ENCODE results near the gene PPID. TPM values are rescaled to one million over a fixed set of nuclear protein-coding genes. Genes with fewer than 3 reads are reported as not detected.

PPID gene
- total RNA-seq, 2 experiments from 2014 or later = 66.5 to 69.3 TPM

GRCh38 chr4:158738866-158739265 lies 15.7 kb upstream of the PPID start:
- no peaks in the 10 kb centered on the region for H3K9me3 Mint-ChIP-seq
- no peak for TF ChIP-seq CTCF (IDR thresholded peaks at IDR 0.05)
- intact Hi-C loops (cut with micrococcal nuclease) = loop anchor here (10.0 kb wide), 1 partner anchor 706 kb away; no protein-coding TSS in a partner anchor
- H3K36me3 Mint-ChIP-seq (ENCODE audit: low read depth) = no peaks in the 10 kb centered on the region
- no peaks in the 10 kb centered on the region for H3K4me1 Mint-ChIP-seq (ENCODE audit: low read depth)
- CTCF ChIA-PET = interaction anchor here (0.9 to 1.1 kb wide), 2 partner anchors 15 to 465 kb away, joined by 3 read pairs; no protein-coding TSS in a partner anchor
- H3K27ac Mint-ChIP-seq = no peak overlapping the region
- ATAC-seq (no peak), DNase-seq (no peak)
- no peaks in the 10 kb centered on the region for H3K27me3 Mint-ChIP-seq
- no peak overlapping the region for H3K4me3 Mint-ChIP-seq
- POLR2A ChIA-PET = interaction anchor here (1.0 kb wide), 1 partner anchor 30 kb away, joined by 3 read pairs; the partner anchor contains the start of gene FNIP2

GRCh38 chr4:158729716-158730559 lies 6.7 kb upstream of the PPID start:
- Mint-ChIP-seq H3K9me3 (no peaks in the 10 kb centered on the region), H3K36me3 (ENCODE audit: low read depth) (no peaks in the 10 kb centered on the region), H3K4me1 (ENCODE audit: low read depth) (peaks cover 32% of the 10 kb centered on the region), H3K4me3 (no peak overlapping the region), H3K27me3 (peaks cover 32% of the 10 kb centered on the region), H3K27ac (no peak overlapping the region)
- DNase-seq (peak; percentile 70), ATAC-seq (peak; percentile 91)
- TF ChIP-seq CTCF (IDR thresholded peaks at IDR 0.05) = peak; percentile 73
- ChIA-PET CTCF (interaction anchor here (0.6 to 1.6 kb wide), 4 partner anchors 11 to 124 kb away, joined by 3 to 11 read pairs (median 4); no protein-coding TSS in a partner anchor), POLR2A (no interaction called here)
- intact Hi-C loops (cut with micrococcal nuclease) = loop anchor here (1.0 to 10.0 kb wide), 5 partner anchors 95 to 715 kb away; no protein-coding TSS in a partner anchor

- Mint-ChIP-seq H3K4me3 (no peak overlapping the region), H3K27me3 (peaks cover 32% of the 10 kb centered on the region), H3K9me3 (no peaks in the 10 kb centered on the region), H3K36me3 (ENCODE audit: low read depth) (no peaks in the 10 kb centered on the region), H3K4me1 (ENCODE audit: low read depth) (peaks cover 45% of the 10 kb centered on the region), H3K27ac (no peak overlapping the region)
- ATAC-seq (no peak), DNase-seq (no peak)
- no peak for TF ChIP-seq CTCF (IDR thresholded peaks at IDR 0.05)
- intact Hi-C loops (cut with micrococcal nuclease) = loop anchor here (10.0 kb wide), 3 partner anchors 97 to 477 kb away; no protein-coding TSS in a partner anchor
- ChIA-PET CTCF (interaction anchor here (1.5 to 2.3 kb wide), 2 partner anchors 123 to 474 kb away, joined by 4 to 7 read pairs; no protein-coding TSS in a partner anchor), POLR2A (no interaction called here)
Measured at GRCh38 chr4:158728236-158728635, 5.0 kb upstream of the PPID start.

GRCh38 chr4:158726633-158727032 lies 3.4 kb upstream of the PPID start:
- Mint-ChIP-seq H3K9me3 (no peaks in the 10 kb centered on the region), H3K4me1 (ENCODE audit: low read depth) (peaks cover 51% of the 10 kb centered on the region), H3K36me3 (ENCODE audit: low read depth) (peaks cover 13% of the 10 kb centered on the region), H3K27me3 (peaks cover 26% of the 10 kb centered on the region), H3K4me3 (no peak overlapping the region), H3K27ac (no peak overlapping the region)
- POLR2A ChIA-PET = no interaction called here
- no peak for DNase-seq
- CTCF ChIA-PET = interaction anchor here (2.3 kb wide), 1 partner anchor 125 kb away, joined by 7 read pairs; no protein-coding TSS in a partner anchor
- intact Hi-C loops (cut with micrococcal nuclease) = loop anchor here (10.0 kb wide), 3 partner anchors 98 to 478 kb away; no protein-coding TSS in a partner anchor
- no peak for ATAC-seq
- TF ChIP-seq CTCF (IDR thresholded peaks at IDR 0.05) = no peak

Data from activated CD8-positive, alpha-beta T cell treated with anti-CD3 and anti-CD28 coated beads for 36 hours (primary cell).